GM11168 (cell line): Measurements from ENCODE around the gene AEBP2.
"Not testable (repeated sequence)": the region's sequence is repeated elsewhere in the genome, so short reads cannot be mapped to it uniquely, and the experiment has no call there.

Experiments
- in situ Hi-C: fragments of 300-500 bp; cut with MboI; formaldehyde crosslinking; loops from one replicate; pipeline ENCODE4 v1.12.0; 2022; ENCODE audit warnings: low sequenced_read_pairs; ENCODE audit not compliant: unreplicated experiment

AEBP2 gene

DNA sequence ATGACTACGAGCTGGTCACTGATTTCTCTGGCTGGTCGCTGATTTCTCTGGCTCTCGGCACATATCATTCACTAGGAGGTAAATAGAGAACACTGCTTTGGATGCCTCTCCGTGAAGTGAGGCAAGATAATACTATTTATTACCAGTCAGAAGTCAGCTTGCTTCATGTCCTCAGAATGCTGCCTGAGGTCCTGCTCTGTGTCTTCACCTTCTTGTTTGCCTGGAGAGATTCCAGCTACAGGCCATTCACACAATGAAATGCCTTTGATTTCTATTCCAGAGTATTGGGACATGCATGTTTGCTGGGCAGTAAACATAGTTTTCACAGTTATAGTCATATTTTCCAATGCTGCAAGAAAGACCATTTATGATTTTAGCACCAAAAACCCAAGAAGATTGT, 106.7 kb downstream of the AEBP2 start:
- in situ Hi-C loops: no loop called here

GRCh38 chr12:19546611-19547162, 107.4 kb downstream of the AEBP2 start:
- in situ Hi-C loops: no loop called here

- in situ Hi-C loops: no loop called here
These were observed 108.0 kb downstream of the AEBP2 start for GRCh38 chr12:19547271-19547671.

GRCh38 chr12:19548834-19549233, 109.5 kb downstream of the AEBP2 start:
- in situ Hi-C loops: no loop called here

DNA sequence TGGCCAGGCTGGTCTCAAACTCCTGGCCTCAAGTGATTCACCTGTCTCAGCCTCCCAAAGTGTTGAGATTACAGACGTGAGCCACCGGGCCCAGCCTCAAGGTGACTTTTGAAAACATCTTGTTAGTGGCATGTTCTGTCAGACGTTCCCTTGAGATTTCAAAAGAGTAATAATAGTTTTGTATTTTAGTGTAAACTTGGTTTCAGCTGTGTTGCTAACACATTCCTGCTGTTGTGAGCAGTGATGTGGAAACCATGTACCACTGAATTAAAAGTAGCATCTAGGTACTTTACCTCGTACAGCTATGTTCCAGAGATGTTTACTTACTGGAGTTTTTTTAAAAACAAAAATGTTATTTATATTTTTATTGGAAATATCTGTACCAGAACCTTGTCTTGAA, 111.3 kb downstream of the AEBP2 start:
- in situ Hi-C loops: no loop called here

- in situ Hi-C loops: not testable (repeated sequence)
These were observed 113.3 kb downstream of the AEBP2 start for GRCh38 chr12:19552441-19553097.

DNA sequence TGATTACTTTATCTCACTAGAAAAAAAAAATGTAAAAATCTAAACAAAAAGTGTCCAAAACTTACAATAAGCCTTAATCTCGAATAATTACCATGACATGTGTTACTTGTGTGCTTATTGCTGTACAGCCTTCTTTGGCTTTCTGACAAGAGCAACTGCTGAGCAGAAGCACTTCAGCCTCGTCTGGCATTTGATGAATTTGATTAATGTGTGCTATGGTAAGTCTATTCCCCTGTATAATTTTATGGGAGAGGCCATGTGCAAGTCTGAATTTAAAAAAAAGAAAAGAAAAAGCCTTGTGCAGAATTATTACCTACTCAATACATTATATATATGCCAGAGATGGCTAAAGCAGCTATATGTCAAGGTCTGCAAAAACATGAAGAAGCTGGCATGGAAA, 113.9 kb downstream of the AEBP2 start:
- in situ Hi-C loops: no loop called here

DNA sequence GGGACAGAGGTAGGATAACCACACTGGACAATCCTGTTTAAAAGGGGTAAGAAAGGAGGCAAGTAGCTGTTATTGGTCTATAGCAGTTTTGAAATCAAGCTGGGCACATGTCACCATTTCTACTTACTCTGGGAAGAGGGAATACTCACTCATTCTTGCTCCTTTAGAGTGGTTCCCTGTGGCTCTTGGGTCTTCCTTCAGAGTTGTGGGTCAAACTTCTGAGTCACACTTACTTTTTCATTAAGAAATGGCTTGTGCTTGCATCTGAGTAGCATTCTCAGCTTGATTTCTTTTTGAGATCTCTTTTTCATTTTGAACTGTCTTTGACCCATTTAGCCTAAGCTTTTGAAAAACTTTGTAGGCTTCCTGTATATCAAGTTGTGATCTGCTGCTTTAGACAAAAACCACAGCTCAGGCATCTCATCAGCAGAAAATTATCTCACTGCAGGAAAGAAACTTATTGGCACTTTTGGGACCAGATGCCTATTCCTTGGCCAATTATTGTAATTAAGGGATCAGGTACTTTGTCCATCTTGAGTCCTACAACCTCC, 122.2 kb downstream of the AEBP2 start:
- in situ Hi-C loops: no loop called here
